Activated CD4-positive, alpha-beta T cell treated with anti-CD3 and anti-CD28 coated beads, Interleukin-2, amount 10 ng/mL, durations not matched to agents 24 days and 14 days (primary cell): ENCODE results near the gene TRAF3. TPM values are rescaled to one million over a fixed set of nuclear protein-coding genes. Genes with fewer than 3 reads are reported as not detected.

Experiments
- DNase-seq: peaks from one replicate; pipeline ENCODE4 v3.0.0; 2022
- H3K27ac Mint-ChIP-seq: one replicate; pipeline ENCODE4 v1.8.0; 2022; ENCODE audit warnings: mild to moderate bottlenecking, mixed read lengths
- H3K27me3 Mint-ChIP-seq: one replicate; pipeline ENCODE4 v1.8.0; 2022; ENCODE audit warnings: mixed read lengths
- H3K36me3 Mint-ChIP-seq: one replicate; pipeline ENCODE4 v1.8.0; 2022; ENCODE audit warnings: low read depth, mild to moderate bottlenecking, mixed read lengths
- H3K4me1 Mint-ChIP-seq: one replicate; pipeline ENCODE4 v1.8.0; 2021; ENCODE audit warnings: mixed read lengths
- H3K4me3 Mint-ChIP-seq: one replicate; pipeline ENCODE4 v1.8.0; 2022; ENCODE audit warnings: mild to moderate bottlenecking, moderate library complexity, mixed read lengths
- H3K9me3 Mint-ChIP-seq: one replicate; pipeline ENCODE4 v1.8.0; 2021; ENCODE audit warnings: mixed read lengths
- intact Hi-C: fragments of 100-400 bp; cut with micrococcal nuclease; formaldehyde crosslinking; loops from one replicate; pipeline ENCODE4 v1.15.1; 2023
- total RNA-seq: library from RNA; stranded (reverse); gene quantifications from 2 replicates; pipeline ENCODE4 v1.2.3, GENCODE V29; 2022

The TRAF3 gene
- total RNA-seq, 1 donor from 2014 or later: 68.8 TPM

DNA sequence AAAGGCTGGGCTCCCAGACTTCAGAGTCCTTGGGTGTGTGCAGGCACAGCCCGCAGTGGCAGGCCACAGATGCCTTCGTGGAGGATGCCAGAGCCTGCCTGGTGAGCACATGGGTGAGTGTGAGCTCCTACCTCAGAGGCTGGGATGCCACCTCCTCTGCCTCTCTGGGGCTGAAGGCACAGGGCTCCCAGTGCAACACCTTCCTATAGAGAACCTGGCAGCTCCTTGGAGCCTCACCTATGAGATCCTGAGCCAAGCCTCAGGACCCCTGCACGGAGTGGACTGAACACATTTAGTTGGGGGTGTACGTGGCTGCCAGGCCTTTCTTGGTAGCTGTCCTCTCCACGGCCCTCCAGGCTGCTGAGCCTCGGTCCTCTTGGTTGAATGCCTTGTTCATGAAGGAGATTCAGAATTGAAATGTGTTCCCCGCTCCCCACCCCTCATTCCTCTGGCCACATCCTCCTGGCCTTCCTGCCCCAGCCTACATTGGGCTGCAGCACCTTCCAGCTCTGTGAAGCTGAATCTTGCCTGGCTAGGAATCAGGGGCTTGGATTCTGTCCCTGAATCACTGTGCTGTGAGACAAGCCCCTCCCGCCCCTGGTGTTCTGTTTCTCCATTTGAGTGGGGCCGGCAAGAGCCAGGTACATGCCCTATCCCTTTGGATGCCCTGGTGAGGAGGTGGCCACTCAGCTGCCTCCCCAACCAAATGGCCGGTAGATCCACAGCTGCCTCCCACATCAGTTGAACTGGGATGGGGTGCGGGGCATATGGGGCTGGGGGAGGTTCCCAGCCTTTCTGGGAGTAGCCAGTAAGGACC, 38.7 kb upstream of the TRAF3 start:
- Mint-ChIP-seq H3K27me3 (no peaks in the 10 kb centered on the region), H3K27ac (no peak overlapping the region), H3K36me3 (peaks cover 3% of the 10 kb centered on the region), H3K4me3 (no peak overlapping the region), H3K4me1 (no peaks in the 10 kb centered on the region), H3K9me3 (no peaks in the 10 kb centered on the region)
- DNase-seq: no peak
- intact Hi-C loops: no loop called here

DNA sequence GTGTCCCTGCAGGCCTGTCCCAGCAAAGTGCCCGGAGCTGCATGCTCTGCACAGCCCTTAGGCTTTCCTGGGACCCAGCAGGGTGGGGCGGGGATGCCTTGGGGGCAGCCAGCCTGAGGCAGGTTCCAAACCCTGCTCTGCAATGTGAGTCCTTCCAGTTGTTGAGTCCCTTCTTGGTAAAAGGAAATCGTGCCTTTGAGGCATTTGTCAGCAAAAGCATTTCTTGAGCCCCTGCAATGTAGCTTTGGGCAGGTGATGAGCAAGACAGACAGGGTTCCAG, 38.1 kb upstream of the TRAF3 start:
- no peak overlapping the region for H3K4me3 Mint-ChIP-seq
- intact Hi-C loops: no loop called here

DNA sequence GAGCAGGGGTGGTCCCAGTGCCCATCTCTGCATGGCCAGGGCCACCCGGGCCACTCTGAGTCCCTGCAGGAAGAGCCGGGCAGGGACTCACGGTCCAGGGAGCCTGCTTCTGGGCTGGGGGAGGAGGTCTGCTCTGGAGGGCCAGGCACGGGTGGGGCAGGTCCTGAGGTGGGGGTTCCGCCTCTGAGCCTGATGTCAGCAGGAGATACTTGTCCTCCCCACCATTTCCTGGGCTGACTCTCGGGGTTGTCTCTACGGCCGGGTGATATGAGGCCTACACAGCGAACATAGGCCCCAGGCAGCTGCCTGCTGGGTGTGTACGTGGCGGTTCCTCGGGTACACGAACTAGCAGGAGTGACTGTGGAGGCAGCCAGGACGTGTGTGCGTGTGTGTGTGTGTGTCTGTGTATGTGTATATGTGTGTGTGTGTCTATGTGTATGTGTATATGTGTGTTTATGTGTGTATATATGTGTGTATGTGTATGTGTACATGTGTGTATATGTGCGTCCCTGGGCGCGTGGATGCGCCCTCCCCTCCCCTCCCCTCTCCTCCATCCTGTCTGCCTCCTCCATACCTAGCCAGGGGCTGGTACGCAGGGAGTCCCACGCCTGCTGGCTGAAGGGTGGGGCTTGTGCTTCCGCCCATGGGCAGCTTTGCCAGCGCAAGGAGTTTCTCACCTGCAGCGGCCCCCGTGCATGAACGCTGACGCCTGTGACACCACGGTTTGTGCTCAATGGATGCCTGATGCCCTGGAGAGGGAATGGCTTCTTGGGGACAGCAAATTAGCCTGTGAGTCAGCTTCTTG, 30.4 kb upstream of the TRAF3 start:
- no peak overlapping the region for H3K4me3 Mint-ChIP-seq
- no peaks in the 10 kb centered on the region for H3K9me3 Mint-ChIP-seq
- no peak for DNase-seq
- H3K36me3 Mint-ChIP-seq: peaks cover 3% of the 10 kb centered on the region
- H3K4me1 Mint-ChIP-seq: no peaks in the 10 kb centered on the region
- H3K27ac Mint-ChIP-seq: no peak overlapping the region
- H3K27me3 Mint-ChIP-seq: no peaks in the 10 kb centered on the region
- intact Hi-C loops: no loop called here

More for the DNA sequence above, 38.1 kb upstream of the TRAF3 start:
- no peak for DNase-seq
- H3K27me3 Mint-ChIP-seq: no peaks in the 10 kb centered on the region
- peaks cover 3% of the 10 kb centered on the region for H3K36me3 Mint-ChIP-seq
- H3K27ac Mint-ChIP-seq: no peak overlapping the region
- H3K9me3 Mint-ChIP-seq: no peaks in the 10 kb centered on the region
- H3K4me1 Mint-ChIP-seq: no peaks in the 10 kb centered on the region

DNA sequence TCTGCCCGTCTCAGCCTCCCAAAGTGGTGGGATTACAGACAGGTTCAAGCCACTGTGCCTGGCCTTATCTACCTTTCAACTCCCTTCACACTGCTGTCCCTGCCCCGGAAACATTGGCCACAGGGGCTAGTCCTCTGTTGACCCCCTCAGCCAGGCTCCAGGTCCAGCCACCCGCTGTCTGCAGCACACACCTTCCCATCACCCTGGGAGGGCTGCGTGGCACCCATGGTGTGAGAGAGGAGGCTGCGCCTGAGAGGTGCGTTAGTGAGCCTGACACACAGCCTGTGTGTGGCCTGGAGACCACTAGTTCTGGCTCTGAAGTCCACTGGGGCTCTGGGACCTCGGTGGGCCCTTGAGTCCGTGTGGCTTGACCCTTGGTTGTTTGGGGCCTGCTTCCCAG, 28.4 kb upstream of the TRAF3 start:
- DNase-seq: no peak
- no peaks in the 10 kb centered on the region for H3K9me3 Mint-ChIP-seq
- H3K27me3 Mint-ChIP-seq: no peaks in the 10 kb centered on the region
- no peaks in the 10 kb centered on the region for H3K36me3 Mint-ChIP-seq
- intact Hi-C loops: no loop called here
- no peak overlapping the region for H3K27ac Mint-ChIP-seq
- H3K4me3 Mint-ChIP-seq: no peak overlapping the region
- H3K4me1 Mint-ChIP-seq: no peaks in the 10 kb centered on the region

DNA sequence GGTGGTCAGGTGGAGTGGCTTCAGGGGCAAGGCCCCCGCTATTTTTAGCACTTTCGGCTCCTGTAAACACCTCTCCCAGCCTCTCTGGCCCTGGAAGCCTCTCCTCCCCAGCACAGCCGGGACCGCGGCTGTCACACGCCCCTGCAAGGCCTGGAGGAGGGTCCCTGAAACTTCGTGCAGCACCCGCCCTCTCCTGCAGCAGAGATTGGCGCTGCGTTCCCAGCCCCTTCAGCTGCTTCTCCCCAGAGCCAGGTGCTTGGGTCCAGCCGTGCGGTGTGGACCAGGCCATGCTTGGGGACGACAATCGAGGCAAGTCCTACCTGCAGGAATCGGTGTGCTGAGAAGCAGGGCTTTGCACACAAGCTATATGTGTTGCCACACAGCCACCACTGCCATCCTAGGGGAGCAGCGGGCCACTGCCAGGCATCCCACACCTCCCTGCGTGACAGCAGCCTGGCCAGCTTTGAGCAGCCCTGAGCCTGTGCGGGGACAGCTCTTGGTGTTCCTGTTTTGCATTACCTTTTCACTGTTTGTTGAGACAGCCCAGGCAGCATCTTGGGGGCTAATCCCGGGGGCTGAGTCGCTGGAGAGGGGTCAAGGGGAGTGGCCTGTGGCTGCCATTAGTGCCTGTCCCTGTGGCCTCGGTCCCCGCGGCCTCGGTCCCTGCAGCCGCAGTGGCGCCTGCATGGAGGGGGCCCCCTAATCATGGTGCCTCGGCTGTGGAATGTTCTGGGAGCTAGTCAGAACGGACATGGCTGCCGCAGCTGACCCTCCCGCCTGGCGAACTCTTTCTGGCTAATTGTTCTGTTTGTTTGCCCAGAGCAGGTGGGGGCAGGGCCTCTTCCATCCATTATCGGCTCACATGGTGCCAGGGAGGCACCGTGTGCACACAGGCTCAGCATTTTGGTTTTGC, 27.6 kb upstream of the TRAF3 start:
- no peak for DNase-seq
- H3K9me3 Mint-ChIP-seq: no peaks in the 10 kb centered on the region
- intact Hi-C loops: no loop called here
- no peaks in the 10 kb centered on the region for H3K4me1 Mint-ChIP-seq
- no peak overlapping the region for H3K4me3 Mint-ChIP-seq
- H3K27ac Mint-ChIP-seq: no peak overlapping the region
- H3K36me3 Mint-ChIP-seq: no peaks in the 10 kb centered on the region
- H3K27me3 Mint-ChIP-seq: no peaks in the 10 kb centered on the region

DNA sequence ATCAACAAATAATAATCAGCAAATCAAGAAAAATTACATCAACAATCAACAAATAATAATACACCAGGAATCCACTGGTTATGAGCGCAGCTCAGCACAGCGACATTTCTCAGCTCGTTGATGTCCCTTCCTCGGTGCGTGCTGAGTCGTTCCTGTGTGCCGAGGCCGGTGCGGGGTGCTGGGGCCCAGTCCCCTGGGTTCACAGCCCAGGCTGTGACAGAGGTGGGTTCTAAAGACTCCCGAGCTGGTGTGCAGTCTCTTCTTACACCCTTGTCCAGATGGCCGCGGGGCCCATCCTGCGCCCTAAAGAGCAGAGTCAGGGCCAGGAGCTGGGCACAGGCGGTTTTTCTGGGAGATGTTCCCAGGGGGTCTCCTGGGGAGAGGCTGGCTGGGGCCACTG, 26.9 kb upstream of the TRAF3 start:
- intact Hi-C loops: no loop called here
- no peaks in the 10 kb centered on the region for H3K27me3 Mint-ChIP-seq

DNA sequence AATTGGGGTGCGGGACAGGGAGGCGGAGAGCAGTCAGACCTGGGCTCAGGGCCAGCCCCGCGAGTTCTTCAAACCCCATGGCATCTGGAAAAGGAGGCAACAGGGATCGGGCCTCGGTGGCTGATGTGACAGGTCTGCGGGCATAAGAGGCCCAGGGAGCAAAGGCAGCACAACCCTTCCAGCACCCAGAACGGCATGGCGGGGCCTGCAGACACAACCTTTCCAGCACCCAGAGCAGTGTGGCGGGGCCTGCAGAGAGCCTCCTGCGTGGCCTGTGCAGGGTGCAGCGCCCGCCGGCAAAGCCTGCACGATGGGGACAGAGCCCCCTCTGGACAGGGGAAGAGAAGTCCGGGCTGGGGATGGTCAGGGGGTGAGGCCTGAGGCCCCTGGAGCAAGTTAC, 26.2 kb upstream of the TRAF3 start:
- intact Hi-C loops: no loop called here
- no peaks in the 10 kb centered on the region for H3K36me3 Mint-ChIP-seq
- H3K4me3 Mint-ChIP-seq: no peak overlapping the region
- DNase-seq: no peak
- no peaks in the 10 kb centered on the region for H3K4me1 Mint-ChIP-seq
- no peaks in the 10 kb centered on the region for H3K27me3 Mint-ChIP-seq
- H3K27ac Mint-ChIP-seq: no peak overlapping the region
- H3K9me3 Mint-ChIP-seq: no peaks in the 10 kb centered on the region

More for the DNA sequence above, 26.9 kb upstream of the TRAF3 start:
- no peak for DNase-seq
- no peaks in the 10 kb centered on the region for H3K36me3 Mint-ChIP-seq
- no peak overlapping the region for H3K27ac Mint-ChIP-seq
- no peaks in the 10 kb centered on the region for H3K9me3 Mint-ChIP-seq
- no peak overlapping the region for H3K4me3 Mint-ChIP-seq
- H3K4me1 Mint-ChIP-seq: no peaks in the 10 kb centered on the region

DNA sequence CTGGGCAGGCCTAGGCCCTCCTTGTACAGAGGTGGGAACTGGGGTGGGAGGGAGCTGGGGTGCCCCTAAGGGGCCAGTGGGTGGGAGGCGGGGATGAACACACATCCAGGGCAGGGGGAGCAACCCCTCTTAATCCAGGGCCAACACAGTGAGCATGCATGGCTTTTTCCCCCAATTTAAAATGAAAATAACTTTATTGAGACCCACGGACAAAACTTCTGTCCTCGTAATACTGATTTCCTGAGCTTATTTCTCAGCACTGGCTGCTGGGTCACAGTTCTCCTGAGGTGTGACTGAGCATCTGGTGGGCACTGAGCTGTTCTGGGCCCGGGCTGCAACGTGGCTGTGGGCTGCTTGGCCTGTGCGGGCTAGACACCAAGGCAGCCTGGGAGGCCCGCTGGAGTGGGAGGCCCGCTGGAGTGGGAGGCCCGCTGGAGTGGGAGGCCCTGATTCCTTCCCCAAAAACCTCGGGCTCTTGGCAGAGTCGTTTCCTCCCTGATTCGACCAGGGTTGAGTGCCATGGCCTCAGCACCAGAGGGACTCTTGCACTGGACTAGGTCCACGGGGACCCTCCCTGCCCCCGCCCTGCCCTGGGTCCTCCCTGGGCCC, 24.9 kb upstream of the TRAF3 start:
- Mint-ChIP-seq H3K27ac (no peak overlapping the region), H3K36me3 (no peaks in the 10 kb centered on the region), H3K4me1 (no peaks in the 10 kb centered on the region), H3K27me3 (no peaks in the 10 kb centered on the region), H3K9me3 (no peaks in the 10 kb centered on the region), H3K4me3 (no peak overlapping the region)
- intact Hi-C loops: no loop called here
- DNase-seq: no peak

DNA sequence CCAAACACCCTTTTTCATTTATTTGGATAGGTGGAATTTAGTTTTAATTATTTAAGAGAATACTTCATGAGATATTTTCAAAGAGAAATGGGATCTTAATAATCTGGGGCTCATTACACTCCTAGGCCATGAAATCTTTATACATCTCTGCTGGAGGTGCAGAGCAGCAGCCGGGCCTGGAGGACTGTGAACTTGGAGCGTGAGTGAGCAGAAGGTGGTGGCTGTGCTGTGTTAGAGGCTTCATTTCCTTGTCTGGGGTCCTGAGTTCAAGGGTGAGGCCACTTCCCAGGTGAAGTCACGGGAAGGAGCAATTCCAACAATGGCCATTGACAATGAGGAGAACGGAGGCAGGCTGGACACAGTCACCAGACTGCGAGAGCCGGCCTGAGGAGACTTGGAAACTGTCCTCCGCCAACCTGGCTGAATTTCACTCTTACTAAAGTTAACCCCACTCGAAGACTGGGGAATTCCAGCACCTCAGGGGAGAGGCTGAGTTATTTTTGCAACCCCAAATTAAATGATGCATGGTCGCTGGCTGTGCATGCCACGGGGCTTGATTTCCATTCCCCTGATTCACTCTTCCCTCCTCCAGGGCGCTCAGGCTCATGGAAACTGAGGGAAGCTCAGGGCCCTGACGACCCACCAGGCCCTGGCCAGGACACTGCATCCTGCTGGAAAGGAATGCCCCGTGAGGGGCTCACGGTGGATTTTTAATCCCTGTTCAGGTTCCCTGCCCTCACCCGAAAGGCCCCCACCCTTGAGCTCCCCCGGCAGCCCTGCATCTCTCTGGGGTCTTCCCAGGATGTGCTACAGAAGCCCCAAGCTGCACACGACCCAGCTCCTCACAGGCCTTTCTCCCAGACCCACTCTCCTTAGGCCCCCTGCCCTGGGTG, 22.6 kb upstream of the TRAF3 start:
- DNase-seq: no peak
- H3K9me3 Mint-ChIP-seq: no peaks in the 10 kb centered on the region
- H3K4me1 Mint-ChIP-seq: no peaks in the 10 kb centered on the region
- intact Hi-C loops: no loop called here
- H3K4me3 Mint-ChIP-seq: no peak overlapping the region
- no peaks in the 10 kb centered on the region for H3K27me3 Mint-ChIP-seq
- H3K36me3 Mint-ChIP-seq: no peaks in the 10 kb centered on the region
- no peak overlapping the region for H3K27ac Mint-ChIP-seq

DNA sequence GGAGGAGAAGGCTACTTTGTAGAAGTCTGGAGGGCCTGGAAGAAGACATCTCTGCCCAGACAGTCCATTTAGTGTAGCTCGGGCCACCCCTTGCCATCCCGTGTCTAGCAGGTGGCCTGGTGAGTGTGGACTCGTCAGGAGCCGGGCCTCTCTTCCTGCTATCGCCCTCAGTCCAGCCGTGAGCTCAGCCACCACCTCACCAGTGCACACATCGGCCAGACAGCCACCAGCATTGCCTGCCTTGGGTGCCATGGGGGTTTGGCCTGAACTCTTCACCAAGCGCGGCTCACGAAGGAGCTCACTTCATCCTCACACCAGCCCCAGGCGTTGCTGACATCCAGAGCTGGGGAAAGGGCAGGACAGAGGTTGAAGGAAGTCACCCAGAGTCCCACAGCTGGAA, 19.6 kb upstream of the TRAF3 start:
- DNase-seq: no peak
- Mint-ChIP-seq H3K9me3 (no peaks in the 10 kb centered on the region), H3K27ac (no peak overlapping the region), H3K4me1 (no peaks in the 10 kb centered on the region), H3K36me3 (no peaks in the 10 kb centered on the region), H3K4me3 (no peak overlapping the region), H3K27me3 (peaks cover 1% of the 10 kb centered on the region)
- intact Hi-C loops: no loop called here

DNA sequence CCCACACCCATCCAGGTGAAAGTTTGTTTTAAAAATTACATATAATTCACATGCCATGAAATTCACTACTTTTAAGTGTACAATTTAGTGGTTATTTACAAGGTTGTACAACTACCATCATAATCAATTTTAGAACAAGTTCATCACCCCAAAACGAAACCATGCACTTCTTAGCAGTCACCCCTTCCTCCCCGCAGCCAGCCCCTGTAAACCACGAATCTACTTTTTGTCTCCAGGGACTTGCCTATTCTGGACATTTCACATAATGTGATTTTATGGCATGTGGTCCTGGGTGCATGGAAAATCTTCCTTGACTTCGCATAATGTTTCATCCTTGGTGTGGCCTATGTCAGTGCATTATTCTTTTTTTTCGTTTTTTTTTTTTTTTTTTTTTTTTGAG, 19.2 kb upstream of the TRAF3 start:
- Mint-ChIP-seq H3K27ac (no peak overlapping the region), H3K4me1 (no peaks in the 10 kb centered on the region), H3K36me3 (no peaks in the 10 kb centered on the region), H3K9me3 (no peaks in the 10 kb centered on the region), H3K27me3 (peaks cover 1% of the 10 kb centered on the region), H3K4me3 (no peak overlapping the region)
- no peak for DNase-seq
- intact Hi-C loops: no loop called here

DNA sequence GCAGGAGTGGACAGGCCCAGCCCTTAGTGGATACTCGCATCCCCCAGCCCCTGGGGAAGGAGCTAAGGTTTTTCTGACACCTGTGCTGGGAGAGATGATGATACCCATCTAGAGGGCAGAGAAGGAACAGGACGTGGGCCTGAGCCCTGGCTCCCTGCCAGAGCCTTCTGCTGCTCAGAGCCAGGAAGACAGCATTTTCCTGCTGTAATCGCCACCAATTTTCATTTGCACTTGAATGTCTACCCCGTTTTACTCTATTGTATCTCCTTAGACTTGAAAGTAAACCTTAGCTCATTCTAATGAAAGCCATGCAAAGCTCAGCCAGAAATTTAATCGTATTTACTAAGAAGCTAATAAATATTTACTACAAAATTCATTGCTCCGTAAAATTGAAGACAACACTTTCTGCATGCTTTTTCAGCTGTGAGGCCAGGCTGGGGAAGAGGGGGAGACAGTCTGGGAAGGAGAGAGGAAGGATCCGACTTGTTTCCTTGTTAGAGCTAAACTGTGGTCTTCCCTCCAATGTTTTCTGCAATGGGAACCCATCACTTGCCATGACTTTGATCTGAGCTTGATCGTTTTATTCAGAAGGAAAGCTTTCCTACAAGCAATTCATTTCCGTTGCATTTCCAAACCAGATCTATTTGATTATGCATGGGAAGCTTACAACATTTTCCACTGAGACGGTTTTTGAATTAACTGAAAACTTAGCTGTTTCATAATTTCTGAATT, 17.6 kb upstream of the TRAF3 start:
- DNase-seq: no peak
- Mint-ChIP-seq H3K27ac (no peak overlapping the region), H3K4me3 (no peak overlapping the region), H3K27me3 (peaks cover 1% of the 10 kb centered on the region), H3K36me3 (no peaks in the 10 kb centered on the region), H3K9me3 (no peaks in the 10 kb centered on the region), H3K4me1 (no peaks in the 10 kb centered on the region)
- intact Hi-C loops: no loop called here
